Measurements from ENCODE around the gene ATM. TPM values are rescaled to one million over a fixed set of nuclear protein-coding genes. Genes with fewer than 3 reads are reported as not detected.
A peak's percentile ranks its signal among the peaks of the same experiment; 100 is the strongest.

The ATM gene, protein sequence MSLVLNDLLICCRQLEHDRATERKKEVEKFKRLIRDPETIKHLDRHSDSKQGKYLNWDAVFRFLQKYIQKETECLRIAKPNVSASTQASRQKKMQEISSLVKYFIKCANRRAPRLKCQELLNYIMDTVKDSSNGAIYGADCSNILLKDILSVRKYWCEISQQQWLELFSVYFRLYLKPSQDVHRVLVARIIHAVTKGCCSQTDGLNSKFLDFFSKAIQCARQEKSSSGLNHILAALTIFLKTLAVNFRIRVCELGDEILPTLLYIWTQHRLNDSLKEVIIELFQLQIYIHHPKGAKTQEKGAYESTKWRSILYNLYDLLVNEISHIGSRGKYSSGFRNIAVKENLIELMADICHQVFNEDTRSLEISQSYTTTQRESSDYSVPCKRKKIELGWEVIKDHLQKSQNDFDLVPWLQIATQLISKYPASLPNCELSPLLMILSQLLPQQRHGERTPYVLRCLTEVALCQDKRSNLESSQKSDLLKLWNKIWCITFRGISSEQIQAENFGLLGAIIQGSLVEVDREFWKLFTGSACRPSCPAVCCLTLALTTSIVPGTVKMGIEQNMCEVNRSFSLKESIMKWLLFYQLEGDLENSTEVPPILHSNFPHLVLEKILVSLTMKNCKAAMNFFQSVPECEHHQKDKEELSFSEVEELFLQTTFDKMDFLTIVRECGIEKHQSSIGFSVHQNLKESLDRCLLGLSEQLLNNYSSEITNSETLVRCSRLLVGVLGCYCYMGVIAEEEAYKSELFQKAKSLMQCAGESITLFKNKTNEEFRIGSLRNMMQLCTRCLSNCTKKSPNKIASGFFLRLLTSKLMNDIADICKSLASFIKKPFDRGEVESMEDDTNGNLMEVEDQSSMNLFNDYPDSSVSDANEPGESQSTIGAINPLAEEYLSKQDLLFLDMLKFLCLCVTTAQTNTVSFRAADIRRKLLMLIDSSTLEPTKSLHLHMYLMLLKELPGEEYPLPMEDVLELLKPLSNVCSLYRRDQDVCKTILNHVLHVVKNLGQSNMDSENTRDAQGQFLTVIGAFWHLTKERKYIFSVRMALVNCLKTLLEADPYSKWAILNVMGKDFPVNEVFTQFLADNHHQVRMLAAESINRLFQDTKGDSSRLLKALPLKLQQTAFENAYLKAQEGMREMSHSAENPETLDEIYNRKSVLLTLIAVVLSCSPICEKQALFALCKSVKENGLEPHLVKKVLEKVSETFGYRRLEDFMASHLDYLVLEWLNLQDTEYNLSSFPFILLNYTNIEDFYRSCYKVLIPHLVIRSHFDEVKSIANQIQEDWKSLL (N-terminal part only)
- 100 to 1,000 TPM in 1 of 4 donors, 10 to 100 TPM in 3; 46.3 to 445 (median 58.5) TPM for total RNA-seq

DNA sequence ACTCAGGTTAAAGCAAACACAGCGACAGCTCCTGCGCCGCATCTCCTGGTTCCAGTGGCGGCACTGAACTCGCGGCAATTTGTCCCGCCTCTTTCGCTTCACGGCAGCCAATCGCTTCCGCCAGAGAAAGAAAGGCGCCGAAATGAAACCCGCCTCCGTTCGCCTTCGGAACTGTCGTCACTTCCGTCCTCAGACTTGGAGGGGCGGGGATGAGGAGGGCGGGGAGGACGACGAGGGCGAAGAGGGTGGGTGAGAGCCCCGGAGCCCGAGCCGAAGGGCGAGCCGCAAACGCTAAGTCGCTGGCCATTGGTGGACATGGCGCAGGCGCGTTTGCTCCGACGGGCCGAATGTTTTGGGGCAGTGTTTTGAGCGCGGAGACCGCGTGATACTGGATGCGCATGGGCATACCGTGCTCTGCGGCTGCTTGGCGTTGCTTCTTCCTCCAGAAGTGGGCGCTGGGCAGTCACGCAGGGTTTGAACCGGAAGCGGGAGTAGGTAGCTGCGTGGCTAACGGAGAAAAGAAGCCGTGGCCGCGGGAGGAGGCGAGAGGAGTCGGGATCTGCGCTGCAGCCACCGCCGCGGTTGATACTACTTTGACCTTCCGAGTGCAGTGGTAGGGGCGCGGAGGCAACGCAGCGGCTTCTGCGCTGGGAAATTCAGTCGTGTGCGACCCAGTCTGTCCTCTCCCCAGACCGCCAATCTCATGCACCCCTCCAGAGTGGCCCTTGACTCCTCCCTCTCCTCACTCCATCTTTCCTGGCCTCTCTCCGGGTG lies at the start of gene ATM, which contains the start of gene NPAT:
Gene ATM (plus strand): TSS at position 494 of the 774 bp plus-strand sequence. CDS start 4,558 bp downstream, outside the sequence.
Gene NPAT (minus strand): TSS at position 65 of the 774 bp plus-strand sequence. CDS start 102 bp downstream, outside the sequence.
- no peaks in the 10 kb centered on the region for H3K27me3 ChIP-seq

DNA sequence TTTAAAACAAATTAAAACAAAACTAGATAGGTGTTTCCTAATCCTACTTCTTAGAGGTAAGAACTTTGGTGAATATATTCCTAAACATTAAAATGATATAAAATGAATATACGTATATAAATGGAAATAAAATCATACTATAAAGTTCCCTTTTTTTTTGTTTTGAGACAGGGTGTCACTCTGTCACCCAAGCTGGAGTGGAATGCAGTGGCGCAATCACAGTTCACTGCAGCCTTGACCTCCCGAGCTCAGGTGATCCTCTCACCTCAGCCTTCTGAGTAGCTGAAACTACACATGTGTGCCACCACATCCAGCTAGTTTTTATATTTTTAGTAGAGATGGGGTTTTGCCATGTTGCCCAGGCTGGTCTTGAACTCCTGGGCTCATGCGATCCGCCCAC lies 45.3 kb upstream of the ATM start:
- Histone ChIP-seq H3K9me3 (no peaks in the 10 kb centered on the region), H3K4me3 (no peak overlapping the region), H3K27me3 (no peaks in the 10 kb centered on the region), H3K36me3 (peaks cover 0 to 73% (median 0%) of the 10 kb centered on the region in 3 donors), H3K27ac (no peak overlapping the region), H3K4me1 (no peaks in the 10 kb centered on the region)
- no peak for TF ChIP-seq POLR2A (IDR thresholded peaks at IDR 0.05)
- TF ChIP-seq, protein P1, sequence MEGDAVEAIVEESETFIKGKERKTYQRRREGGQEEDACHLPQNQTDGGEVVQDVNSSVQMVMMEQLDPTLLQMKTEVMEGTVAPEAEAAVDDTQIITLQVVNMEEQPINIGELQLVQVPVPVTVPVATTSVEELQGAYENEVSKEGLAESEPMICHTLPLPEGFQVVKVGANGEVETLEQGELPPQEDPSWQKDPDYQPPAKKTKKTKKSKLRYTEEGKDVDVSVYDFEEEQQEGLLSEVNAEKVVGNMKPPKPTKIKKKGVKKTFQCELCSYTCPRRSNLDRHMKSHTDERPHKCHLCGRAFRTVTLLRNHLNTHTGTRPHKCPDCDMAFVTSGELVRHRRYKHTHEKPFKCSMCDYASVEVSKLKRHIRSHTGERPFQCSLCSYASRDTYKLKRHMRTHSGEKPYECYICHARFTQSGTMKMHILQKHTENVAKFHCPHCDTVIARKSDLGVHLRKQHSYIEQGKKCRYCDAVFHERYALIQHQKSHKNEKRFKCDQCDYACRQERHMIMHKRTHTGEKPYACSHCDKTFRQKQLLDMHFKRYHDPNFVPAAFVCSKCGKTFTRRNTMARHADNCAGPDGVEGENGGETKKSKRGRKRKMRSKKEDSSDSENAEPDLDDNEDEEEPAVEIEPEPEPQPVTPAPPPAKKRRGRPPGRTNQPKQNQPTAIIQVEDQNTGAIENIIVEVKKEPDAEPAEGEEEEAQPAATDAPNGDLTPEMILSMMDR (IDR thresholded peaks at IDR 0.05): no peak
- no peak for DNase-seq

More for the DNA sequence above, at the start of gene ATM, which contains the start of gene NPAT:
- TF ChIP-seq POLR2A (IDR thresholded peaks at IDR 0.05): peak in 1 of 2 donors; percentile 95
- TF ChIP-seq, protein P1 (IDR thresholded peaks at IDR 0.05): peak; percentile 43 to 90 (median 80)
- H3K27ac ChIP-seq: peak within 1 kb of the TSS; percentile 90 to 96 (median 93)
- peak; percentile 97 to 100 (median 99) for DNase-seq
- peaks cover 0 to 16% (median 0%) of the 10 kb centered on the region in 4 donors for H3K4me1 ChIP-seq
- H3K4me3 ChIP-seq: peak within 1 kb of the TSS; percentile 66 to 92 (median 88)
- H3K9me3 ChIP-seq: no peaks in the 10 kb centered on the region
- no peaks in the 10 kb centered on the region for H3K36me3 ChIP-seq

DNA sequence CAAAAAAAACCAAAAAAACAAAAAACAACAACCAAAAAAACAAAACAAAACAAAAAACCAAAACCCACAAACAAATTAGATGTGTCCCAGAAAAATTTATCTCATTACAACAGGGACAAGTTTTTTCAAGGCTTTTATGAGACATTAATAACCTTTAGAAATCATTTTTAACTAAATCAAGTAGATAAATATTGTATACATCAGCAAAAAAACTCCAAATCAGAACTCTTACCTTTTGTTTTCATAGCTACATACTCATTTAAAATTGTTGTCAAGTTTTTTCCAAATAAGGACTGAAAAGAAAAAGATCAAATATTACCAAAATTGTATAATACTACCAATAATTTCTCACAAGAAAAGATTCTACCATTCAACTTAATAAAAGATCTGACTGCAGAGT lies 29.1 kb upstream of the ATM start:
- H3K36me3 ChIP-seq: peaks cover 0 to 39% (median 0%) of the 10 kb centered on the region in 3 donors
- no peak for TF ChIP-seq POLR2A (IDR thresholded peaks at IDR 0.05)
- TF ChIP-seq, protein P1 (IDR thresholded peaks at IDR 0.05): no peak
- no peak overlapping the region for H3K4me3 ChIP-seq
- DNase-seq: no peak
- H3K27me3 ChIP-seq: no peaks in the 10 kb centered on the region
- no peaks in the 10 kb centered on the region for H3K9me3 ChIP-seq
- no peak overlapping the region for H3K27ac ChIP-seq
- H3K4me1 ChIP-seq: no peaks in the 10 kb centered on the region

DNA sequence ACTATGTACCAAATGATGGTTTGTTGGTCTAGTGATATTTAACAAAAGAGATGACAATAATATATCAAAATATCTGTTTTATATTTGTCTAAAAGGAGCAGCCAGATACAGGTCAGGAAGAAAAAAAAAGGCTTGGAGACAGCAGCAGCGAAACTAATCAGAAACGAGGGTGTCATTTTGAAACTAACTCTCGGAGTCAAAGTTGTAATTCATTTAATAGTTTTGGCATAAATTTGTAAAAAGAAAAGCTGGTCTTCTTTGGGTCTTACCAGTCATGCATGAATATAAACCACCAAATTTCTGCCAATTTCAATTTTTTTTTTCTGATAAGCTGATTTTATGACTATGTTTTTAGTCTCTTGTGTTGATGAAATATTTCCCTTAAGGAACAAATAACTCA lies 26.0 kb upstream of the ATM start:
- no peak for DNase-seq
- no peaks in the 10 kb centered on the region for H3K27me3 ChIP-seq
- no peaks in the 10 kb centered on the region for H3K9me3 ChIP-seq
- TF ChIP-seq, protein P1 (IDR thresholded peaks at IDR 0.05): no peak
- no peak for TF ChIP-seq POLR2A (IDR thresholded peaks at IDR 0.05)
- no peak overlapping the region for H3K4me3 ChIP-seq
- H3K27ac ChIP-seq: no peak overlapping the region
- H3K4me1 ChIP-seq: no peaks in the 10 kb centered on the region
- peaks cover 0 to 27% (median 0%) of the 10 kb centered on the region in 3 donors for H3K36me3 ChIP-seq

Measured in Peyer's patch (tissue), 4 donors.